SH-SY5Y (cell line): ENCODE data around the gene OR52E5.

Source experiments
- GATA2 ChIP-seq: IDR thresholded peaks from 2 replicates; pipeline ENCODE4 v1.6.1; 2011; ENCODE audit warnings: mild to moderate bottlenecking, low read depth, low read length
- GATA3 ChIP-seq: IDR thresholded peaks from 2 replicates; pipeline ENCODE4 v1.6.1; 2011; ENCODE audit warnings: low read depth, mild to moderate bottlenecking, low read length, moderate library complexity

OR52E5 gene

GRCh38 chr11:5892908-5893307, at the start of gene OR52E5:
TSS of gene OR52E5 (plus strand) at chr11:5893208. CDS start at chr11:5900777, 7,569 bp downstream.
- TF ChIP-seq GATA3 (no peak), GATA2 (no peak)

GRCh38 chr11:5846701-5847100, 46.3 kb upstream of the OR52E5 start:
- TF ChIP-seq GATA3 (no peak), GATA2 (no peak)

- TF ChIP-seq GATA3 (no peak), GATA2 (no peak)
Measured at GRCh38 chr11:5847711-5848110, 45.3 kb upstream of the OR52E5 start.

GRCh38 chr11:5851002-5851401, 42.0 kb upstream of the OR52E5 start:
- TF ChIP-seq GATA3 (no peak), GATA2 (no peak)

GRCh38 chr11:5857590-5857989, 35.4 kb upstream of the OR52E5 start, which contains the start of gene OR52E8:
TSS of gene OR52E8 (minus strand) at chr11:5857690. CDS start at chr11:5857690, 0 bp downstream.
- TF ChIP-seq GATA3: no peak
- TF ChIP-seq GATA2: no peak

- no peak for TF ChIP-seq GATA2
- no peak for TF ChIP-seq GATA3
Measured at GRCh38 chr11:5865826-5866225, 27.2 kb upstream of the OR52E5 start.

- TF ChIP-seq GATA2 (no peak), GATA3 (no peak)
Measured at GRCh38 chr11:5878564-5878963, 14.4 kb upstream of the OR52E5 start.

GRCh38 chr11:5880329-5880728, 12.7 kb upstream of the OR52E5 start, which contains the start of gene OR52E4:
TSS of gene OR52E4 (plus strand) at chr11:5880629. CDS start at chr11:5884293, 3,664 bp downstream.
- no peak for TF ChIP-seq GATA3

GRCh38 chr11:5881756-5882155, 11.3 kb upstream of the OR52E5 start:
- no peak for TF ChIP-seq GATA3
- no peak for TF ChIP-seq GATA2

GRCh38 chr11:5887172-5887571, 5.8 kb upstream of the OR52E5 start:
- TF ChIP-seq GATA3 (no peak), GATA2 (no peak)

GRCh38 chr11:5887661-5888060, 5.3 kb upstream of the OR52E5 start:
- TF ChIP-seq GATA2 (no peak), GATA3 (no peak)

- TF ChIP-seq GATA3: no peak
- no peak for TF ChIP-seq GATA2
Measured at GRCh38 chr11:5891216-5891800, 1.7 kb upstream of the OR52E5 start.

GRCh38 chr11:5899534-5899933, 6.5 kb downstream of the OR52E5 start:
- no peak for TF ChIP-seq GATA3
- TF ChIP-seq GATA2: no peak

GRCh38 chr11:5910540-5910939, 17.5 kb downstream of the OR52E5 start:
- TF ChIP-seq GATA2 (no peak), GATA3 (no peak)

- TF ChIP-seq GATA2 (no peak), GATA3 (no peak)
Measured at GRCh38 chr11:5922749-5923426, 29.9 kb downstream of the OR52E5 start.
